GM23338 (cell line): ENCODE measurements around the gene B4GALT5.

Source experiments
- CREB1 ChIP-seq: fragments of 250-450 bp; sonication (Bioruptor Pico); IDR thresholded peaks from 2 replicates; pipeline ENCODE4 v1.5.0; 2020; ENCODE audit warnings: low read depth, mild to moderate bottlenecking, moderate library complexity
- CTCF ChIP-seq, 2 experiments: fragments of 200-600 bp in 1 of 2; sonication (generic) in 1 of 2; conservative IDR thresholded peaks; 2 replicates each; pipeline versions ENCODE4 v1.5.1 to v1.6.1; 2016 to 2017; ENCODE audit warnings: antibody characterized with exemption in 2 of 2, low read depth in 2 of 2, mild to moderate bottlenecking in 2 of 2, moderate library complexity in 1 of 2
- EZH2phosphoT487 ChIP-seq: fragments of 200-600 bp; sonication (generic); IDR thresholded peaks from one replicate; pipeline ENCODE4 v1.8.1; 2018; ENCODE audit warnings: antibody characterized with exemption; ENCODE audit not compliant: unreplicated experiment

DNA sequence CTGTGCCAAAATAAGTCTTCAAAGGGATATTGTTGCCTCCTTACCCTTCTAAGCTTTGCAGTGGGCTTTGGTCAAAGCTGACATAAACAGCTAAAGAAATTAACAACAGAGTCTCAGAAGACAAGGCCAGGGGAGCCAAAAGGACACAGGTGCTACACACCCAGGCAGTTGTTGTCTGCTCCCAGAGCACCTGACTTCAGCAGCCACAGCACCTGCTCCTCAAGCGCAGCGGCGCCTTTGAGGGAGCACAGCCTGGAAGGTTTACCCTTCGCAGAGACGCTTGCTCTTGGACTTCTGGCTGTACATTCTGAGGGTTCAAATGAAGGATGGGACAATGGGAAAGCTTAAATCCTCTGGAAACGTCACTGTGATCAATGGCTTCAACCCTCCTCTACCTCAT, 16.6 kb downstream of the B4GALT5 start:
- TF ChIP-seq EZH2phosphoT487 (no peak), CTCF (conservative IDR thresholded peaks at IDR 0.05; ENCODE audit: low read depth in 2 of 2) (no peak), CREB1 (CRISPR knock-in tag) (no peak)
